A172 (cell line): Measurements from ENCODE around the gene RPA3. TPM values are rescaled to one million over a fixed set of nuclear protein-coding genes. Genes with fewer than 3 reads are reported as not detected.

Experiments
- DNase-seq: peaks from one replicate; pipeline ENCODE4 v3.0.0-alpha.2; 2015; ENCODE audit warnings: low spot score
- total RNA-seq: library from RNA; depleted of rRNA; stranded (reverse); fragments of >200 nt; shearing (Covaris generic); gene quantifications from 2 replicates; pipeline ENCODE4 v1.2.3, GENCODE V29; 2014

RPA3 gene
- total RNA-seq, 1 experiment from 2014 or later = 89.1 TPM

DNA sequence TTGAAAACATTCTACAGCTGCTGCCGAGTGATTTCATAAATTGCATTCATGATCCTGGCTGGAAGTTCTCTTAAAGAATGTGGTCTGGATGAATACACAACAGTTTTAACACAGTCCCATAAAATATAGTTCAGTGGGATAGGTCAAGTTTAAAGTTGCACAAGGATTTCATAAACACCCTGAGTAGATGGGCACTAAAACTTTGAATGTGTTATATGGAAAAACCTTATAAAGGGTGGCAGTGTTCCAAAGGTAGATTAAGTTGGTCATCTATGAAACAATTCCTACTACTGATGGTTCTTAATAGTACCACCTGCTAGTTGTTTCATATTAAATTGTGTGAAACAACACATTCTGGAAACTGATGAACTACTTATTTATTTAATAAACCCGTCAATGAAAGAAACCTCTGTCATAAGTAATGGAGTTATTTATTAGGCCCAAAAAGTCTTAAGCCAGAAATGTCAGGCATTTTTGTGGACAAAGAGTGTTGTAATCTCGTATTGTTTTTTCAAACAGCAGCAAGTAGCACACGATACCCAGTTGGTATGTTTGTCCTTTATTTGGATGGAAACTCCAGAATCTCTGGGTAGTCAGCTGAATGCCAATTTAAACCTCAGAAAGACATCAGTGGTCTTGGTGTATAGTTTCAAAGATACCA lies 14.3 kb upstream of the RPA3 start:
- DNase-seq = no peak

DNA sequence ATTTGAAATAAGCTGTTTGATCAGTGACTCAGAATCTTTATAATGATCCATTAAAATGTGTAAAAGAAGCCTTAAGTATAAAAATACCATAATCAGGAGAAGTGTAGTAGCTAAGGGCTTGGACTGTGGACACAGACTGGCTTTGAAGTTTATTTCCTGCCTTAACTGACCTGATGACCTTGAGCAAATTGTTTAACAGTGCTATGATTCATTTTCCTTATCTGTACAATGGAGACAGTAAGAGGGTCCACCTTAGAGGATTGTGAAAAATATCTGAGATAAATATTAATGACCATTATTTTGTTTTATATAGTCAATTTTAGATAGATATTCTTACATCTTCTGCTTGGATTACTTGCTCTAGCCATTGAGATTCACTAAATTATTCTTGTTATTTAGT lies 13.3 kb upstream of the RPA3 start:
- no peak for DNase-seq

GRCh38 chr7:7720750-7721621 lies 2.6 kb upstream of the RPA3 start:
- no peak for DNase-seq

GRCh38 chr7:7720193-7720592 lies 1.8 kb upstream of the RPA3 start:
- no peak for DNase-seq

DNA sequence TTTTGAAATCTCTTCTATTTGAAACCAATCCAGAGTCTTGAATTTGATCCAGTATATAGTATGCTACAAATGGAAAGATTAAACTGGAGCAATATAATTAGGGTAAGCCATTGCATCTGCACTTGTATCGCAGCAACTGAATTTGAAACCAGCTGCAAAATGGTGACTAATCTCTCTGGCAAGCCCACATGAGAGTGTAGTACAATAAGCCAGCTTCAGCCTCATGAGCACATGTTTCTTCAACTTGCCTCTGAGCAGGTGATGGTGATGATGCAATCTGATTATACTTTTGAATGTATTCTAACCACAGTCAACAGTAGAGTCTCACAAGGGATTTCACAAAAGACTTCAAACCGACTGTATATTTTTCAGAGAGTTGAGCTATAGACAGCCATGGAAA lies 829 bp upstream of the RPA3 start:
- DNase-seq = peak; percentile 91

DNA sequence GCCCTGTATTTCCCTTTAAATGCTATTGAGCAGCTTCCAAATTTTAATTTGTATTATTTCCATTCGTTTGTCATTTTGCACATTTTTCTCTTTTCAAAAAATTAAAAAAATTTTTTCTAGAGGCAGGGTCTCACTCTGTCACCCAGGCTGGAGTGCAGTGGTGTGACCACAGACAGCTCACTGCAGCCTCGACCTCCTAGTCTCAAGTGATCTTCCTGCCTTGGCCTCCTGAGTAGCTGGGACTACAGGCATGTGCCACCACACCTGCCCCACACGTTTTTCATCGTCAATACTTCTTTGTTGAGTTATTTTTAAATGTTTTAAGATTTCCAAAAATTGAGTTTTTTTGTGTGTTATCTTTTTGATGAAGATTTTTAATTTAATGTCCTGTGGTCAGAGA lies 4.7 kb downstream of the RPA3 start:
- DNase-seq = no peak

DNA sequence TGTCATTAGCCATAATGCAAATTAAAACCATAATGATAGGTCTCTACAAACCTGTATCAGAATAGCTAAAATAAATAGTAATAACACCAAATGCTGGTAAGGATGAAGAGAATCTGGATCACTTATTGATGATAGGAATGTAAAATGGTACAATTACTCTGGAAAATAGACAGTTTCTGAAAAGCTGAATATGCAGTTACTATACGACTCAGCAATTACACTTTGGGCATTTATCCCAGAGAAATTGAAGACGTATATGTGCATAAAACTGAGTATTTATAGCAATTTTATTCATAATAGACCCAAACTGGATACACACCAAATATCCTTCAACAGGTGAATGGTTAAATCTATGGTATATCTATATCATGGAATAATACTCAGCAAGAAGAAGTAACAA lies 7.9 kb downstream of the RPA3 start:
- DNase-seq = no peak

GRCh38 chr7:7709291-7709690 lies 9.1 kb downstream of the RPA3 start:
- DNase-seq = no peak

- peak; percentile 14 for DNase-seq
These were observed 10.6 kb downstream of the RPA3 start for GRCh38 chr7:7707806-7708205.

- no peak for DNase-seq
These were observed 11.2 kb downstream of the RPA3 start for GRCh38 chr7:7707246-7707645.

DNA sequence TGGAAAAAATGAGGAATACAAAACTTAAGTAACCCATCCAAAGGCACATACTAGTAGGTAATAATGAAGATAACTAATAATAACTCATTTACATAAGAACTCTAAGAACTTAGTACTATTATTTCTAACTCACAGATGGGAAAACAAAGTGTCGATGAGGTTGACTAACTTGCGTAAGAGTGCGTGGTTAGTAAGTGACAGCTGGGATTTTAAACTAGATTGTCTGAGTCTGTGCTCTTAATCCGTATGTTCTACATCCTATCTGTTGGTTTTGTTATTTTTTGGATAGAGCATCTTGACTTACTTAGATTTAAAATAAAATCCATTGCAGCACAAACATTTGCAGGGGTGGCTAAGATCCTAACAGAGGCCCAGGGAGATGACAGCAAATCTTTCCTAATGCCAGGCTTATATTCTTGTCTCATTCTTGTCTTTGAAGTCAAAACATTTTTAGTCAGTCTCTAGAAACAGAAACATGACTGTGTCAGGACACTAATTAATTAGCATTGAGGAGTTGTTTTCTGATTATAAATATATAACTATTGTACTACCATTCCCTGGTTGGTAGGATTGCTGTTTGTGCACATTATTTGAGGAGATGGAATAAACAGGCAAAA lies 11.7 kb downstream of the RPA3 start:
- no peak for DNase-seq

- no peak for DNase-seq
These were observed 12.3 kb downstream of the RPA3 start for GRCh38 chr7:7706101-7706511.

GRCh38 chr7:7705318-7705717 lies 13.1 kb downstream of the RPA3 start:
- no peak for DNase-seq

GRCh38 chr7:7704867-7705266 lies 13.5 kb downstream of the RPA3 start:
- DNase-seq = no peak

DNA sequence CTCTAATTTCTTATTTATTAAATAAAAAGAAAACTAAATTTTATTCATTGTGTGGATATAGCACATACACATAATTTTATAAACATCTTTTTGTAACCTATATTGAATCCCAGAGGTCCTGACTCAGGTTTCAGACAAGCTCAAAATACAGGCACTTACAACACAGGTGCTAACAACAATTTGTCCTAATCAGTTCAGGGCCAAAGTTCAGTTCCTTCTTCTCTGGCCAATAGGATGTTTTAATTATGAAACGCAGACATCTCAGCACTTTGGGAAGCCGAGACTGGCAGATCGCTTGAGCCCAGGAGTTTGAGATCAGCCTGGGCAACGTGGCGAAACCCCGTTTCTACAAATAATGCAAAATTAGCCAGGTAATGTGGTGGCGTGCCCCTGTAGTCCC lies 15.0 kb downstream of the RPA3 start:
- no peak for DNase-seq

GRCh38 chr7:7702826-7703225 lies 15.6 kb downstream of the RPA3 start:
- DNase-seq = no peak

DNA sequence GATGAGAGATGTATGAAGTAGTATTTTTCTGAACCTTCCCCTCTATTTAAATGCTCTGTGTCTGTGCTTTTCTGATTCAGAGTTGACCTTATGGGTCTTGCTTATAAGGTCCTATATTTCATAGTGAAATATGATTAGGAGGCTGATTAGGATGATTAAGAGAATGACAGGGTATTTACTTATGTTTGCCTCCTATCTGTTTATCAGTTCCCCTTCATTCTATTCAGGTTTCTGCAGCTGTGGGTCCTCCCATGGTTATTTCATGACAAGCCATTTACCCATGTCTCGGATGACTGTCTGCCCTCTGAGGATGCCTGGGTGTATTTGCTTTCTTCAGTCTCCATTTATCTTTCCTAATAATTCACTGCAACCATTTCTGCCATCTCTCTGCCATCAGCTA lies 16.9 kb downstream of the RPA3 start:
- no peak for DNase-seq

DNA sequence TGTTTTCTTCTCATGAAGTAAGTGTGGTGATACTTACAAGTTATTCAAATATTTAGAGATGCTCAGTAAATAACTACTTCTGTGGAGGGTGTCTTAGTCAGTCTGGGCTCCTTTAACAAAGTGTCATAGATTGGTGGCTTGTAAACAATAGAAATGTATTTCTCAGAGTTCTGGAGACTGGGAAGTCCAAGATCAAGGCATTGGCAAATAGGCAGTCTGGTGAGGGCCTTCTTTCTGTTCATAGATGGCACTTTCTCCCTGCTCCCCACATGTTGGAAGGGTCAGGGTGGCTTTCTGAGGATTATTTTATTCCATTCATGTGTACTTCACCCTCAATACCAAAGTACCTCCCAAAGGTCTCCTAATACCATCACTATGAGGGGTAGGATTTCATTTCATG lies 18.4 kb downstream of the RPA3 start:
- DNase-seq = no peak

- no peak for DNase-seq
These were observed 19.0 kb downstream of the RPA3 start for GRCh38 chr7:7699380-7699779.

DNA sequence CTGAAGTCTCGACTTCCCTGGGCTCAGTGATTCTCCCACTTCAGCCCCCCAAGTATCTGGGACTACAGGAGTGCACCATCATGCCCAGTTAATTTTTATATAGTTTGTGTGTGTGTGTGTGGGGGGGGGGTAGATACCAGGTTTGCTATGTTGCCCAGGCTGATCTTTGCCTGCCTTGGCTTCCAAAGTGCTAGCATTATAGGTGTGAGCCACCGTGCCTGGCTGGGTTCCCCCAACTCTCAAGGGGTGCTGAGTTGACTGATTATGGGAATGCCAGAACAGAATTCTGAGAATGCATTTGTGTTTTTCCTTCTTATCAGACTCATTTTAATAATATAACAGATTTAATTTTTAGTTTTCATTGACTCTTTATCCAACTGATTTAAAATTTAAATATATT lies 19.5 kb downstream of the RPA3 start:
- no peak for DNase-seq

GRCh38 chr7:7696458-7697119 lies 21.8 kb downstream of the RPA3 start:
- DNase-seq = peak; percentile 38

DNA sequence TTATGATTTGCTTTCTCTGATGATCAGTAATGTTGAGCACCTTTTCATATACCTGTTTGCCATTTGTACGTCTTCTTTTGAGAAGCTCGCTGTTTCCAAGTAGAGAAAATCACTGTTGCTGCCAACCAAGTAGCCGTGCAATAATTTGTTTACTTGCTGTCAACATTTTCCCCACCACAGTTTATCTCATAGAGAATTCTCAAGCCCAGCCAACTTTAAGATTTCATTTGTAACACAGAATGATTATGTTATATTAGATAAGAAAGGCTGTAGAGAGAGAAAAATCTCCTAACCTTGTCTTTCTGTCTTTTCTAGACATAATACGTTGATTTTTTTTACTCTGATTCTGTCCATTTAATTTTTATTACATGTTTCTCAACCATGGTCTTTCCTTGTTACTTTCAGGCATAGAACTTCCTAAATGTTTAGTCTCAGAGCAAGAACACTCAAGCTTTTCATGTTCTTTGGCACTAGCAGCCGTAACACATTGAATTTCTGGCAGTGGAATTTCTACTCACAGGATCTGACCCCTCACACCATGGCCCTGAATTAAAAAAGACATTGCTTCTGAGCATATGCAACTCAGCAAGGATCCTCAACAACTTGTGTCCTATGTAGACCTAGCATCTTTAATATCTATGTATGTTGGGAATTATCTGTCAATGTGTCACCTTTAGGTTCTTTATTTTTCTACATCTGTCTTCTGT lies 23.1 kb downstream of the RPA3 start:
- DNase-seq = no peak
